Calu3 (cell line): Measurements from ENCODE around the gene PDLIM5. TPM values are rescaled to one million over a fixed set of nuclear protein-coding genes. Genes with fewer than 3 reads are reported as not detected.

ENCODE experiments used
- BruUV-seq: library from RNA; stranded (reverse); fragments of 400-500 nt; replicated peaks from 2 replicates; lab custom pipeline; 2021; lab: Mats Ljungman, UMichigan
- CTCF ChIA-PET: fragments of 300-600 bp; sonication (Branson Sonifier 250); formaldehyde crosslinking; loops from one replicate; lab custom pipeline; 2022; ENCODE audit warnings: antibody characterized with exemption; lab: Charles Lee
- DNase-seq: peaks from one replicate; pipeline ENCODE4 v3.0.0; 2022
- H3K27ac Mint-ChIP-seq: one replicate; pipeline ENCODE4 v1.8.0; 2022; ENCODE audit warnings: mixed read lengths; ENCODE audit not compliant: unreplicated experiment
- H3K27me3 Mint-ChIP-seq: one replicate; pipeline ENCODE4 v1.8.0; 2022; ENCODE audit warnings: mixed read lengths; ENCODE audit not compliant: unreplicated experiment
- H3K36me3 Mint-ChIP-seq: one replicate; pipeline ENCODE4 v1.8.0; 2022; ENCODE audit warnings: mild to moderate bottlenecking, moderate library complexity, mixed read lengths; ENCODE audit not compliant: insufficient read depth, unreplicated experiment
- H3K4me1 Mint-ChIP-seq: one replicate; pipeline ENCODE4 v1.8.0; 2022; ENCODE audit warnings: mild to moderate bottlenecking, low read depth, mixed read lengths; ENCODE audit not compliant: unreplicated experiment
- H3K4me3 Mint-ChIP-seq: one replicate; pipeline ENCODE4 v1.8.0; 2022; ENCODE audit warnings: mild to moderate bottlenecking, low read depth, moderate library complexity, mixed read lengths; ENCODE audit not compliant: unreplicated experiment
- H3K9me3 Mint-ChIP-seq: one replicate; pipeline ENCODE4 v1.8.0; 2022; ENCODE audit warnings: low read depth, mixed read lengths; ENCODE audit not compliant: unreplicated experiment
- intact Hi-C: fragments of 100-400 bp; cut with micrococcal nuclease; formaldehyde crosslinking; loops from one replicate; pipeline ENCODE4 v1.10.0; 2022; ENCODE audit not compliant: unreplicated experiment
- total RNA-seq: library from RNA; stranded (reverse); gene quantifications from 2 replicates; pipeline ENCODE4 v1.2.3, GENCODE V29; 2022
- TF ChIP-seq, protein P1 (sequence below): fragments of 200-600 bp; IDR thresholded peaks from one replicate; pipeline ENCODE4 v1.8.0; 2022; ENCODE audit warnings: antibody characterized with exemption; ENCODE audit not compliant: unreplicated experiment

The PDLIM5 gene
- total RNA-seq, 1 experiment from 2014 or later = 122 TPM

DNA sequence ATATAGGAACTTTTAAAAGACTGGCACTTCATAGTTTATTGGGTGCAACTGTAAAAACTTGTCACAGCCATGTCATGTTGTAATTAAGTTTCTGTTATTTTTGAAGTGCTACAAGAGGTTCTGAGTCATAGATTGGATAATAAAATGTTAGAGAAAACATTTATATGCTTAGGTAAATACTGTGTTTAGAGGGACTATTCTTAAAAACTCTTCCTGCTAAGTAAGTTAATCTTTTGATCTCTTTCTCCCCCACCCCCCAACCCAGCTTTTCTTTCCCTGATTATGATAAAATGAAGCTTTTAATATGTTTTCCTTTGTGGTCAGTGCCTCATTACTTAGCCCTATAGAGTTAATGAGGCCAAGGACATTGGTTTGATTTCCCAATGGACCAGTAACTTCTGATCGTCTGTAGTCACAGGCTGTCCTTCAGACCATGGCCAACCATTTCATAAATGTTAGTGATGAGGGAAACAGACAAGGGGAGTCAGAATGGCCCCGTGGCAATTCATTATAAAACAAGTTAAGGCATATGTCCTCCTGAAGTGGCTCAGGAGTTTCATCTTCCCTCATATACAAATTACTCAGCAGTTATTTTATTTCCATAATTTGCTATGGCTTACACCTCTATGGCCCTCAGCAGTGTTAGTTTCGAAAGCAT lies 3.9 kb upstream of the PDLIM5 start:
- DNase-seq = no peak
- Mint-ChIP-seq H3K27me3 (no peaks in the 10 kb centered on the region), H3K9me3 (no peaks in the 10 kb centered on the region), H3K4me3 (no peak overlapping the region), H3K27ac (peak overlapping the region; percentile 27), H3K4me1 (peaks cover 23% of the 10 kb centered on the region), H3K36me3 (peaks cover 21% of the 10 kb centered on the region)
- TF ChIP-seq, protein P1, sequence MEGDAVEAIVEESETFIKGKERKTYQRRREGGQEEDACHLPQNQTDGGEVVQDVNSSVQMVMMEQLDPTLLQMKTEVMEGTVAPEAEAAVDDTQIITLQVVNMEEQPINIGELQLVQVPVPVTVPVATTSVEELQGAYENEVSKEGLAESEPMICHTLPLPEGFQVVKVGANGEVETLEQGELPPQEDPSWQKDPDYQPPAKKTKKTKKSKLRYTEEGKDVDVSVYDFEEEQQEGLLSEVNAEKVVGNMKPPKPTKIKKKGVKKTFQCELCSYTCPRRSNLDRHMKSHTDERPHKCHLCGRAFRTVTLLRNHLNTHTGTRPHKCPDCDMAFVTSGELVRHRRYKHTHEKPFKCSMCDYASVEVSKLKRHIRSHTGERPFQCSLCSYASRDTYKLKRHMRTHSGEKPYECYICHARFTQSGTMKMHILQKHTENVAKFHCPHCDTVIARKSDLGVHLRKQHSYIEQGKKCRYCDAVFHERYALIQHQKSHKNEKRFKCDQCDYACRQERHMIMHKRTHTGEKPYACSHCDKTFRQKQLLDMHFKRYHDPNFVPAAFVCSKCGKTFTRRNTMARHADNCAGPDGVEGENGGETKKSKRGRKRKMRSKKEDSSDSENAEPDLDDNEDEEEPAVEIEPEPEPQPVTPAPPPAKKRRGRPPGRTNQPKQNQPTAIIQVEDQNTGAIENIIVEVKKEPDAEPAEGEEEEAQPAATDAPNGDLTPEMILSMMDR = no peak
- CTCF ChIA-PET = interaction anchor here (0.6 kb wide), 2 partner anchors 24 to 114 kb away, joined by 3 to 4 read pairs; no protein-coding TSS in a partner anchor
- BruUV-seq = no TSS peak
- intact Hi-C loops = no loop called here

- no peak for DNase-seq
- no peaks in the 10 kb centered on the region for H3K27me3 Mint-ChIP-seq
- peaks cover 31% of the 10 kb centered on the region for H3K36me3 Mint-ChIP-seq
- TF ChIP-seq, protein P1 = no peak
- no peak overlapping the region for H3K4me3 Mint-ChIP-seq
- CTCF ChIA-PET = no interaction called here
- H3K27ac Mint-ChIP-seq = no peak overlapping the region
- intact Hi-C loops = no loop called here
- H3K4me1 Mint-ChIP-seq = peaks cover 23% of the 10 kb centered on the region
- H3K9me3 Mint-ChIP-seq = no peaks in the 10 kb centered on the region
- no TSS peak for BruUV-seq
These were observed 2.8 kb upstream of the PDLIM5 start for GRCh38 chr4:94448815-94449375.

DNA sequence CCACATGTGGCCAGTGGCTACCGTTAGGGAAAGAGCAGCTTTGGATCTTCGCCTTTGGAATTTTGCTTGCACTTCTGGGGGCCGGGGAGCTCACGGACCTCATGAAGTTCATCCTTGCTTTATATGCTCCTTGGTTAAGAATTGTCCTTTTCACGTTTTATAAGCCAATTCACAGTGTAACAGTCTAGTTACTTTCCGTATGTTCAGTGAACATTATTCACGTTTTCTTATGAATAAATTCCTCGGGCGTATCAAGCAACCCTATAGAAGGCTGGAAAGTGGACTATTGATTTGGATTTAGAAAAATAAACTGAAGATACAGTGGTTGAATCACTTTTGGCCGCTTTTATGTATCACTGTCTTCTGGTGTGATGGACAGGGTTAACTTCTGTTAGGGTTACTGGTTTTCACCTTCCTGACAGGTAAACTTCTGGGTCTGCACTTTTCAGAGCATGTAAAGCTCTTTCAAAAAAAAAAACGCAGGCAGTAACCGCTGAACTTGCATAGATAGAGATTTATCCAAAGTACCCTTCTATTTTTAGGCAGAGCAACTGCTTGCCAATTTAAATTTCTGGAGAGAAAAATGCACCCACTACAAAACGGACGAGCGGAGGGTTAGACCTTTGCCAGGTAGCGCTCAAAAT lies 569 bp upstream of the PDLIM5 start:
- Mint-ChIP-seq H3K4me1 (peaks cover 23% of the 10 kb centered on the region), H3K27ac (peak overlapping the region; percentile 47), H3K9me3 (no peaks in the 10 kb centered on the region), H3K36me3 (peaks cover 47% of the 10 kb centered on the region), H3K27me3 (no peaks in the 10 kb centered on the region), H3K4me3 (peak overlapping the region; percentile 82)
- TF ChIP-seq, protein P1 = no peak
- intact Hi-C loops = loop anchor here (5.0 kb wide), 1 partner anchor 96 kb away; no protein-coding TSS in a partner anchor
- CTCF ChIA-PET = interaction anchor here (1.1 kb wide), 1 partner anchor 44 kb away, joined by 4 read pairs; no protein-coding TSS in a partner anchor
- no TSS peak for BruUV-seq
- DNase-seq = no peak

- peak; percentile 71 for DNase-seq
- Mint-ChIP-seq H3K27ac (peak overlapping the region; percentile 96), H3K4me3 (peak overlapping the region; percentile 82), H3K4me1 (peaks cover 16% of the 10 kb centered on the region), H3K36me3 (peaks cover 50% of the 10 kb centered on the region), H3K9me3 (no peaks in the 10 kb centered on the region), H3K27me3 (no peaks in the 10 kb centered on the region)
- TF ChIP-seq, protein P1 = no peak
- CTCF ChIA-PET = interaction anchor here (0.7 kb wide), 1 partner anchor 100 kb away, joined by 3 read pairs; no protein-coding TSS in a partner anchor
- TSS peak; percentile 31 for BruUV-seq
- intact Hi-C loops = loop anchor here (5.0 kb wide), 1 partner anchor 95 kb away; no protein-coding TSS in a partner anchor
These were observed 982 bp downstream of the PDLIM5 start for GRCh38 chr4:94452476-94453371.
